MM.1S (cell line): ENCODE results near the gene EPN2.

Experiments used
- DNase-seq: peaks from one replicate; pipeline ENCODE4 v3.0.0-alpha.2; 2015
- H2AFZ ChIP-seq: fragments of 300-600 bp; sonication (generic); 2 replicates; pipeline ENCODE4 v1.6.0; 2016; ENCODE audit warnings: antibody characterized with exemption, low read length
- H3F3A ChIP-seq: fragments of 300-600 bp; sonication (generic); 2 replicates; pipeline ENCODE4 v1.6.1; 2016; ENCODE audit warnings: mild to moderate bottlenecking, antibody characterized with exemption, low read length, moderate library complexity, mixed read lengths; ENCODE audit not compliant: insufficient read depth
- H3K27ac ChIP-seq: fragments of 300-600 bp; sonication (generic); 2 replicates; pipeline ENCODE4 v1.5.1; 2016; ENCODE audit warnings: mild to moderate bottlenecking, low read length
- H3K27me3 ChIP-seq: fragments of 300-600 bp; sonication (generic); replicated peaks from 2 replicates; pipeline ENCODE4 v1.6.0; 2016; ENCODE audit warnings: low read length; ENCODE audit not compliant: insufficient read depth
- H3K36me3 ChIP-seq: fragments of 300-600 bp; sonication (generic); replicated peaks from 2 replicates; pipeline ENCODE4 v1.6.1; 2016; ENCODE audit warnings: mild to moderate bottlenecking, low read length, mixed read lengths; ENCODE audit not compliant: insufficient read depth
- H3K4me1 ChIP-seq: fragments of 300-600 bp; sonication (generic); 2 replicates; pipeline ENCODE4 v1.6.1; 2016; ENCODE audit warnings: low read length, mixed read lengths
- H3K4me2 ChIP-seq: fragments of 300-600 bp; sonication (generic); 2 replicates; pipeline ENCODE4 v1.6.0; 2016; ENCODE audit warnings: low read depth, low read length
- H3K4me3 ChIP-seq: fragments of 300-600 bp; sonication (generic); 2 replicates; pipeline ENCODE4 v1.5.1; 2016; ENCODE audit warnings: low read length, mixed read lengths
- H3K79me2 ChIP-seq: fragments of 300-600 bp; sonication (generic); 2 replicates; pipeline ENCODE4 v1.6.1; 2016; ENCODE audit warnings: mixed run types, low read length, mixed read lengths
- H3K9ac ChIP-seq: fragments of 300-600 bp; sonication (generic); 2 replicates; pipeline ENCODE4 v1.6.1; 2016; ENCODE audit warnings: low read length, mixed read lengths
- H3K9me2 ChIP-seq: fragments of 300-600 bp; sonication (generic); replicated peaks from 2 replicates; pipeline ENCODE4 v1.6.1; 2016; ENCODE audit warnings: mild to moderate bottlenecking, low read length, mixed read lengths; ENCODE audit not compliant: insufficient read depth
- H3K9me3 ChIP-seq: fragments of 300-600 bp; sonication (generic); replicated peaks from 2 replicates; pipeline ENCODE4 v1.6.1; 2016; ENCODE audit warnings: mild to moderate bottlenecking, low read length, mixed read lengths; ENCODE audit not compliant: insufficient read depth
- H4K20me1 ChIP-seq: fragments of 300-600 bp; sonication (generic); 2 replicates; pipeline ENCODE4 v1.6.1; 2016; ENCODE audit warnings: mild to moderate bottlenecking, low read length, moderate library complexity, mixed read lengths; ENCODE audit not compliant: insufficient read depth
- EZH2 ChIP-seq: fragments of 300-600 bp; sonication (generic); optimal IDR thresholded peaks from 2 replicates; pipeline ENCODE3; 2017; ENCODE audit warnings: low read depth, mild to moderate bottlenecking, antibody characterized with exemption, low read length, mixed read lengths
- EZH2phosphoT487 ChIP-seq: fragments of 300-600 bp; sonication (generic); IDR thresholded peaks from 2 replicates; pipeline ENCODE4 v1.6.1; 2018; ENCODE audit warnings: antibody characterized with exemption, low read length
- TF ChIP-seq, protein P1 (sequence below): fragments of 300-600 bp; sonication (generic); IDR thresholded peaks from 2 replicates; pipeline ENCODE4 v1.5.1; 2016; ENCODE audit warnings: antibody characterized with exemption, low read length, mixed read lengths

EPN2 gene

GRCh38 chr17:19334331-19334730, 97.2 kb downstream of the EPN2 start:
- no peaks in the 10 kb centered on the region for H3K4me1 ChIP-seq
- H3K9me3 ChIP-seq, result no peaks in the 10 kb centered on the region
- TF ChIP-seq EZH2phosphoT487 (no peak), EZH2 (no peak)
- TF ChIP-seq, protein P1, sequence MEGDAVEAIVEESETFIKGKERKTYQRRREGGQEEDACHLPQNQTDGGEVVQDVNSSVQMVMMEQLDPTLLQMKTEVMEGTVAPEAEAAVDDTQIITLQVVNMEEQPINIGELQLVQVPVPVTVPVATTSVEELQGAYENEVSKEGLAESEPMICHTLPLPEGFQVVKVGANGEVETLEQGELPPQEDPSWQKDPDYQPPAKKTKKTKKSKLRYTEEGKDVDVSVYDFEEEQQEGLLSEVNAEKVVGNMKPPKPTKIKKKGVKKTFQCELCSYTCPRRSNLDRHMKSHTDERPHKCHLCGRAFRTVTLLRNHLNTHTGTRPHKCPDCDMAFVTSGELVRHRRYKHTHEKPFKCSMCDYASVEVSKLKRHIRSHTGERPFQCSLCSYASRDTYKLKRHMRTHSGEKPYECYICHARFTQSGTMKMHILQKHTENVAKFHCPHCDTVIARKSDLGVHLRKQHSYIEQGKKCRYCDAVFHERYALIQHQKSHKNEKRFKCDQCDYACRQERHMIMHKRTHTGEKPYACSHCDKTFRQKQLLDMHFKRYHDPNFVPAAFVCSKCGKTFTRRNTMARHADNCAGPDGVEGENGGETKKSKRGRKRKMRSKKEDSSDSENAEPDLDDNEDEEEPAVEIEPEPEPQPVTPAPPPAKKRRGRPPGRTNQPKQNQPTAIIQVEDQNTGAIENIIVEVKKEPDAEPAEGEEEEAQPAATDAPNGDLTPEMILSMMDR, result no peak
- H2AFZ ChIP-seq, result no peak overlapping the region
- no peaks in the 10 kb centered on the region for H3K36me3 ChIP-seq
- no peaks in the 10 kb centered on the region for H3K27me3 ChIP-seq
- DNase-seq, result no peak
- no peak overlapping the region for H3K9ac ChIP-seq
- H3K27ac ChIP-seq, result no peak overlapping the region
- no peaks in the 10 kb centered on the region for H3K79me2 ChIP-seq
- no peaks in the 10 kb centered on the region for H4K20me1 ChIP-seq
- H3K4me2 ChIP-seq, result no peak overlapping the region
- no peak overlapping the region for H3K4me3 ChIP-seq
- no peaks in the 10 kb centered on the region for H3F3A ChIP-seq
- no peaks in the 10 kb centered on the region for H3K9me2 ChIP-seq

DNA sequence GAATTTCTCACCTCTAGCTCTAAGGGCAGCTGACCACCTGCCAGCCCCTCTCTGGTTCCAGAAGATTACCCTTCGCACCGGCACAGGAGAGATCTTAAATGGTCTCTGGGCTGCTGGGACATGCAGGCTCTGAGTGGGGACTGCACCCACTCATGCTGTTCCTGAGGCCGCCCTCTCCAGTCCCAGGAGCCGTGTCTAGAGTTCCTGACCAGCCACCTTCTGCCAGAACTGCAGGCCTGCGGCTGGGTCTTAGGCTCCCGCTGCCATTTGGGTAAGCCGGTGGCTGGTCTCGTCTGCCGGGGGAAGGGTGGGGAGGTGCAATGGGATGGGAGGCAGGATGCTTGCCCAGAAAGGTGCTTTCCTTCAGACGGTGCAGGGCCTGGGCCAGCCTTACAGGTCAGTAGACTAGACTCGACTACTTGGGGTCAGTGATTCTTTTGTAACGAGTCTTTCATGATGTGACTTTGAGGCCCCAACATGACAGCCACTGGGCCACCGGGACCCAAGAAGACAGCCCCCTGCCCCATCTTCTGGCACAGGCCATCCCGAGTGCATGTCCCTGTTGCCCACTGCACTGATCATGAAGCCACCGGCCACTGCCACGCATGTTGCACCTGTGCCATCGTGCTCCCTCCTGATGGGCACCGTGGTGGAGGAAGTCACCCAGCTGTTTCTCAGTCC, 98.9 kb downstream of the EPN2 start:
- Histone ChIP-seq H4K20me1 (no peaks in the 10 kb centered on the region), H3F3A (no peaks in the 10 kb centered on the region), H3K27ac (no peak overlapping the region), H3K9ac (no peak overlapping the region), H3K9me3 (no peaks in the 10 kb centered on the region), H3K4me2 (no peak overlapping the region), H3K27me3 (no peaks in the 10 kb centered on the region), H3K9me2 (no peaks in the 10 kb centered on the region), H3K4me1 (no peaks in the 10 kb centered on the region), H3K4me3 (no peak overlapping the region), H2AFZ (no peak overlapping the region), H3K36me3 (no peaks in the 10 kb centered on the region), H3K79me2 (no peaks in the 10 kb centered on the region)
- DNase-seq, result no peak
- TF ChIP-seq, protein P1, result no peak
- TF ChIP-seq EZH2, result no peak
- TF ChIP-seq EZH2phosphoT487, result no peak

DNA sequence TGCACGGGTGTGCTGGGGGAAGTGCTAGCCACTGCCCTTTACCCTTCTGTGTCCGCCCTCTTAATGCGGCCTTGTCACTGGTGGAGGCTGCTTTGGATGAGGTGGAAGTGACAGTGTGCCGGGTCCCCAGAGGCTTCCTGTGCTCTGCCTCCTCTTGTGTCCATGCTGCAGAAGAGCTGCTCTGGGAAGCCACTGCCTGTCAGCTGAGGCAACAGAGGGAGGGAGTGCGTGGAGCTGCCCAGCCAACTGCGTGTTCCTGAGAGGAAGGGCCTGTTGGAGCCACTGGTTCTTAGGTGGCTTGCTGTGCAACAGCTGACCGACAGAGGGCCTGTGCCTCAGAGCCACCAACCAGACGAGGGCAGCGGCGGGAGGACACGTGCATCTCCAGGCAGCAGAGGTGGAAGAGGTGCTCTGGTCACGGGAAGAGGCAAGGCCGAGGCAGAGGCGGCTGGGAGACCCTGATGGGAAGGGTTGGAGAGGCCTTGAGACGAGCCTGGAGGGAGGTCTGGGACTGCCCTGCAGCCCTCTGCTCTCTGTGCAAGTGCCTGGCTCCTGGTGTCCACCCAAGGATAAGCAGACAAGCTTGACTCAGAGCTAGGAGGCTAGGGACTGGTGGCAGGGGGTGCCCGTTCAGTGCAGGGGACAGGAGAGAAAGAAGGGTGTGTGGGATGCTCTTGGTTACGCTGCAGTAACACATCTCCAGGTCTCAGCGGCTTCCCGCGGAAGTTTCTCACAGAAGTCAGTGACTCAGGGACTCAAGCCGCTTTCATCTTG, 100.0 kb downstream of the EPN2 start:
- no peak overlapping the region for H3K4me2 ChIP-seq
- TF ChIP-seq, protein P1, result no peak
- no peak for TF ChIP-seq EZH2
- H2AFZ ChIP-seq, result no peak overlapping the region

More for the DNA sequence above, 100.0 kb downstream of the EPN2 start:
- Histone ChIP-seq H3K4me1 (no peaks in the 10 kb centered on the region), H3K9me2 (no peaks in the 10 kb centered on the region), H3K9ac (no peak overlapping the region), H3K27me3 (no peaks in the 10 kb centered on the region), H4K20me1 (no peaks in the 10 kb centered on the region), H3K27ac (no peak overlapping the region), H3F3A (no peaks in the 10 kb centered on the region), H3K36me3 (no peaks in the 10 kb centered on the region), H3K79me2 (no peaks in the 10 kb centered on the region), H3K4me3 (no peak overlapping the region), H3K9me3 (no peaks in the 10 kb centered on the region)
- no peak for DNase-seq
